Endothelial cell of umbilical vein (primary cell): ENCODE data around the gene ALOX15B. TPM values are rescaled to one million over a fixed set of nuclear protein-coding genes. Genes with fewer than 3 reads are reported as not detected.

ENCODE experiments used
- BruUV-seq: library from RNA; stranded (reverse); fragments of 400-500 nt; replicated peaks from 2 replicates; lab custom pipeline; 2021; lab: Mats Ljungman, UMichigan
- CTCF ChIA-PET: fragments of 300-600, 350-600 bp; sonication (Branson Sonifier 250); formaldehyde crosslinking; loops from one replicate; lab custom pipeline; 2021; ENCODE audit warnings: antibody characterized with exemption, inconsistent platforms; lab: Charles Lee
- POLR2A ChIA-PET: fragments of 300-600, 350-600 bp; sonication (Branson Sonifier 250); formaldehyde crosslinking; loops from one replicate; lab custom pipeline; 2021; ENCODE audit warnings: antibody characterized with exemption, inconsistent platforms; lab: Charles Lee
- DNase-seq: peaks from one replicate; pipeline ENCODE4 v3.0.0-alpha.2; 2011; ENCODE audit warnings: low read depth, low spot score
- FAIRE-seq: peaks from 2 replicates; lab custom pipeline; 2011; peaks lifted over from hg19 to GRCh38; lab: Jason Lieb, UNC
- H2AFZ ChIP-seq: 2 replicates; pipeline ENCODE4 v1.6.0; 2012; ENCODE audit warnings: low read depth, low read length, control low read depth, inconsistent platforms
- H3K27ac ChIP-seq: 2 replicates; pipeline ENCODE4 v1.5.1; 2011; ENCODE audit warnings: low read depth, mild to moderate bottlenecking, control low read depth, low read length, moderate library complexity; ENCODE audit not compliant: insufficient read depth
- H3K27me3 ChIP-seq, 2 experiments: 2 replicates each; pipeline versions ENCODE4 v1.6.0 to v1.6.1; 2011; ENCODE audit warnings: low read length in 2 of 2, mixed read lengths in 1 of 2; ENCODE audit not compliant: control insufficient read depth in 2 of 2, insufficient read depth in 2 of 2
- H3K36me3 ChIP-seq, 2 experiments: 2 replicates in 1 of 2; 3 replicates in 1 of 2; pipeline ENCODE4 v1.5.1; 2011; ENCODE audit warnings: low read length in 2 of 2, mild to moderate bottlenecking in 1 of 2, moderate library complexity in 1 of 2; ENCODE audit not compliant: control insufficient read depth in 2 of 2, insufficient read depth in 2 of 2; ENCODE audit errors: extremely low read depth in 1 of 2
- H3K4me1 ChIP-seq: 3 replicates; pipeline ENCODE4 v1.5.1; 2011; ENCODE audit warnings: mild to moderate bottlenecking, low read length; ENCODE audit not compliant: control insufficient read depth, insufficient read depth; ENCODE audit errors: extremely low read depth
- H3K4me2 ChIP-seq: 2 replicates; pipeline ENCODE4 v1.6.1; 2011; ENCODE audit warnings: low read length, control low read depth, mixed read lengths; ENCODE audit not compliant: insufficient read depth
- H3K4me3 ChIP-seq, 3 experiments: fragments of 200-600 bp in 1 of 3; sonication (generic), shearing (Covaris generic) in 1 of 3; replicated peaks in 1 of 3; 2 replicates each; pipeline ENCODE4 v1.5.1; 2011 to 2016; ENCODE audit warnings: control low read depth in 3 of 3, low read length in 3 of 3, mild to moderate bottlenecking in 2 of 3, inconsistent platforms in 1 of 3, low read depth in 1 of 3, moderate library complexity in 1 of 3; ENCODE audit not compliant: insufficient read depth in 1 of 3
- H3K79me2 ChIP-seq: 2 replicates; pipeline ENCODE4 v1.6.0; 2012; ENCODE audit warnings: low read length, inconsistent platforms; ENCODE audit not compliant: control insufficient read depth, insufficient read depth
- H3K9ac ChIP-seq: replicated peaks from 2 replicates; pipeline ENCODE3; 2011; ENCODE audit warnings: low read length, control low read depth; ENCODE audit not compliant: insufficient read depth; ENCODE audit errors: extremely low read depth
- H3K9me1 ChIP-seq: replicated peaks from 3 replicates; pipeline ENCODE4 v1.6.0; 2011; ENCODE audit warnings: mild to moderate bottlenecking, low read length; ENCODE audit not compliant: control insufficient read depth, insufficient read depth; ENCODE audit errors: extremely low read depth
- H3K9me3 ChIP-seq: replicated peaks from 2 replicates; pipeline ENCODE4 v1.5.1; 2012; ENCODE audit warnings: low read length, inconsistent platforms; ENCODE audit not compliant: control insufficient read depth, insufficient read depth
- H4K20me1 ChIP-seq: replicated peaks from 2 replicates; pipeline ENCODE3; 2011; ENCODE audit warnings: mild to moderate bottlenecking, low read length; ENCODE audit not compliant: control insufficient read depth, insufficient read depth; ENCODE audit errors: extremely low read depth
- EZH2 ChIP-seq: IDR thresholded peaks from 2 replicates; pipeline ENCODE4 v1.6.1; 2012; ENCODE audit warnings: borderline replicate concordance, low read depth, mild to moderate bottlenecking, moderate library complexity, low read length, inconsistent platforms; ENCODE audit not compliant: severe bottlenecking
- FOS ChIP-seq: IDR thresholded peaks from 2 replicates; pipeline ENCODE4 v1.6.1; 2011; ENCODE audit warnings: mild to moderate bottlenecking, low read length, moderate library complexity, borderline replicate concordance; ENCODE audit not compliant: insufficient read depth
- GATA2 ChIP-seq: IDR thresholded peaks from 2 replicates; pipeline ENCODE4 v1.7.0; 2011; ENCODE audit warnings: low read depth, mild to moderate bottlenecking, moderate library complexity, mixed read lengths, low read length; ENCODE audit not compliant: insufficient read length, insufficient read depth
- JUN ChIP-seq: IDR thresholded peaks from 2 replicates; pipeline ENCODE4 v1.6.1; 2011; ENCODE audit warnings: borderline replicate concordance, low read depth; ENCODE audit not compliant: insufficient read length, insufficient read depth
- MYC ChIP-seq: IDR thresholded peaks from one replicate; pipeline ENCODE4 v1.6.1; 2011; ENCODE audit warnings: mild to moderate bottlenecking, low read depth, low read length
- POLR2A ChIP-seq: IDR thresholded peaks from 2 replicates; pipeline ENCODE4 v1.6.1; 2012; ENCODE audit warnings: low read depth, mild to moderate bottlenecking, control low read depth, low read length
- POLR2AphosphoS5 ChIP-seq: IDR thresholded peaks from 2 replicates; pipeline ENCODE4 v1.6.1; 2012; ENCODE audit warnings: low read depth, mild to moderate bottlenecking, control low read depth, low read length, moderate library complexity; ENCODE audit not compliant: insufficient read depth
- dilution Hi-C: fragments of 300-500 bp; cut with MboI; formaldehyde crosslinking; loops from one replicate; pipeline ENCODE4 v1.15.0; 2019; ENCODE audit warnings: low sequenced_read_pairs; ENCODE audit not compliant: extremely low pct_ligation_motif_present
- intact Hi-C: fragments of 100-400 bp; cut with micrococcal nuclease; formaldehyde crosslinking; loops from one replicate; pipeline ENCODE4 v1.10.0; 2022
- polyA plus RNA-seq, 4 experiments: library from polyadenylated mRNA; depleted of rRNA in 3 of 4; stranded (reverse) in 3 of 4; unstranded in 1 of 4; fragments of >200 nt; gene quantifications; 2 replicates each; pipeline versions ENCODE4 v1.2.1 to v1.2.3, GENCODE V29; 2011 to 2012; ENCODE audit warnings: missing spikeins in 1 of 4
- total RNA-seq: library from RNA; stranded (reverse); gene quantifications from 2 replicates; pipeline ENCODE4 v1.2.3, GENCODE V29; 2021
- TF ChIP-seq, protein P1 (sequence below), 2 donors: IDR thresholded peaks; 1 replicate in 1 of 2; 2 replicates in 1 of 2; pipeline ENCODE4 v1.5.1; 2011; ENCODE audit warnings: low read length in 2 of 2, mild to moderate bottlenecking in 2 of 2, moderate library complexity in 2 of 2, control low read depth in 1 of 2, inconsistent platforms in 1 of 2, low read depth in 1 of 2; ENCODE audit not compliant: insufficient read depth in 1 of 2; ENCODE audit errors: extremely low read depth in 1 of 2
- TF ChIP-seq, protein P2 (sequence below): IDR thresholded peaks from 2 replicates; pipeline ENCODE4 v1.6.1; 2011; ENCODE audit not compliant: insufficient read depth, insufficient read length

The ALOX15B gene
- total and polyA plus RNA-seq, 2 donors (not counting 3 experiments of a cell fraction or from before 2014, with no cell fraction given) = not detected

DNA sequence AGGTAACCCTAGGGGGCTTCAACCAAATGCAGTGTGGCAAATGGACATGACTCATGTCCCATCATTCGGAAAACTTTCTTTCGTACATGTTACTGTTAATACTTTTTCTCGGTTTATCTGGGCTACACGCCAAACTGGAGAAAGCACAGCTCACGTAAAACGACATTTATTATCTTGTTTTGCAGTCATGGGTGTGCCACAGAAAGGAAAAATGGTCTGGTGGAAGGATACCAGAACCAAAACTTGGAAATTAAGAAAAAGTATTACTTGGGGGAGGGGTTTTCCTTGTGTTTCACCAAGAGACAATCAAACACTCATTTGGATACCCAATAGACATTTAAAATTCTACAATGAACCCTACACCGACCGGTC, 23.6 kb downstream of the ALOX15B start:
- Histone ChIP-seq H3K27ac (no peak overlapping the region), H3K4me3 (no peak overlapping the region), H4K20me1 (no peaks in the 10 kb centered on the region), H3K79me2 (no peaks in the 10 kb centered on the region), H3K27me3 (peaks cover 51 to 54% of the 10 kb centered on the region in 2 experiments), H3K9ac (no peak overlapping the region), H3K4me2 (peak overlapping the region; percentile 30), H2AFZ (no peak overlapping the region), H3K36me3 (no peaks in the 10 kb centered on the region), H3K9me3 (no peaks in the 10 kb centered on the region), H3K4me1 (peaks cover 8% of the 10 kb centered on the region), H3K9me1 (no peaks in the 10 kb centered on the region)
- ChIA-PET CTCF (interaction anchor here (0.7 to 11.0 kb wide), 11 partner anchors 8 to 683 kb away, joined by 3 to 191 read pairs (median 7); partner anchors contain the start of gene ALOXE3), POLR2A (no interaction called here)
- peak; percentile 60 for DNase-seq
- TF ChIP-seq FOS (no peak), POLR2A (no peak), EZH2 (no peak), POLR2AphosphoS5 (no peak), JUN (no peak), MYC (no peak), GATA2 (no peak)
- TF ChIP-seq, protein P1, sequence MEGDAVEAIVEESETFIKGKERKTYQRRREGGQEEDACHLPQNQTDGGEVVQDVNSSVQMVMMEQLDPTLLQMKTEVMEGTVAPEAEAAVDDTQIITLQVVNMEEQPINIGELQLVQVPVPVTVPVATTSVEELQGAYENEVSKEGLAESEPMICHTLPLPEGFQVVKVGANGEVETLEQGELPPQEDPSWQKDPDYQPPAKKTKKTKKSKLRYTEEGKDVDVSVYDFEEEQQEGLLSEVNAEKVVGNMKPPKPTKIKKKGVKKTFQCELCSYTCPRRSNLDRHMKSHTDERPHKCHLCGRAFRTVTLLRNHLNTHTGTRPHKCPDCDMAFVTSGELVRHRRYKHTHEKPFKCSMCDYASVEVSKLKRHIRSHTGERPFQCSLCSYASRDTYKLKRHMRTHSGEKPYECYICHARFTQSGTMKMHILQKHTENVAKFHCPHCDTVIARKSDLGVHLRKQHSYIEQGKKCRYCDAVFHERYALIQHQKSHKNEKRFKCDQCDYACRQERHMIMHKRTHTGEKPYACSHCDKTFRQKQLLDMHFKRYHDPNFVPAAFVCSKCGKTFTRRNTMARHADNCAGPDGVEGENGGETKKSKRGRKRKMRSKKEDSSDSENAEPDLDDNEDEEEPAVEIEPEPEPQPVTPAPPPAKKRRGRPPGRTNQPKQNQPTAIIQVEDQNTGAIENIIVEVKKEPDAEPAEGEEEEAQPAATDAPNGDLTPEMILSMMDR (IDR thresholded peaks at IDR 0.05; ENCODE audit: extremely low read depth in 1 of 2, insufficient read depth in 1 of 2, low read depth in 1 of 2, low read length in 2 of 2) = no peak
- TF ChIP-seq, protein P2, sequence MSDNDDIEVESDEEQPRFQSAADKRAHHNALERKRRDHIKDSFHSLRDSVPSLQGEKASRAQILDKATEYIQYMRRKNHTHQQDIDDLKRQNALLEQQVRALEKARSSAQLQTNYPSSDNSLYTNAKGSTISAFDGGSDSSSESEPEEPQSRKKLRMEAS = no peak
- intact Hi-C loops (no loop called here), dilution Hi-C loops (no loop called here)
- BruUV-seq = no TSS peak
- FAIRE-seq = no peak
